ENCODE results near the gene CAPN5. TPM values are rescaled to one million over a fixed set of nuclear protein-coding genes. Genes with fewer than 3 reads are reported as not detected.

The CAPN5 gene
- total and polyA plus RNA-seq, 2 donors (not counting 1 experiment from before 2014, with no cell fraction given) = 17.5 to 20.4 TPM

DNA sequence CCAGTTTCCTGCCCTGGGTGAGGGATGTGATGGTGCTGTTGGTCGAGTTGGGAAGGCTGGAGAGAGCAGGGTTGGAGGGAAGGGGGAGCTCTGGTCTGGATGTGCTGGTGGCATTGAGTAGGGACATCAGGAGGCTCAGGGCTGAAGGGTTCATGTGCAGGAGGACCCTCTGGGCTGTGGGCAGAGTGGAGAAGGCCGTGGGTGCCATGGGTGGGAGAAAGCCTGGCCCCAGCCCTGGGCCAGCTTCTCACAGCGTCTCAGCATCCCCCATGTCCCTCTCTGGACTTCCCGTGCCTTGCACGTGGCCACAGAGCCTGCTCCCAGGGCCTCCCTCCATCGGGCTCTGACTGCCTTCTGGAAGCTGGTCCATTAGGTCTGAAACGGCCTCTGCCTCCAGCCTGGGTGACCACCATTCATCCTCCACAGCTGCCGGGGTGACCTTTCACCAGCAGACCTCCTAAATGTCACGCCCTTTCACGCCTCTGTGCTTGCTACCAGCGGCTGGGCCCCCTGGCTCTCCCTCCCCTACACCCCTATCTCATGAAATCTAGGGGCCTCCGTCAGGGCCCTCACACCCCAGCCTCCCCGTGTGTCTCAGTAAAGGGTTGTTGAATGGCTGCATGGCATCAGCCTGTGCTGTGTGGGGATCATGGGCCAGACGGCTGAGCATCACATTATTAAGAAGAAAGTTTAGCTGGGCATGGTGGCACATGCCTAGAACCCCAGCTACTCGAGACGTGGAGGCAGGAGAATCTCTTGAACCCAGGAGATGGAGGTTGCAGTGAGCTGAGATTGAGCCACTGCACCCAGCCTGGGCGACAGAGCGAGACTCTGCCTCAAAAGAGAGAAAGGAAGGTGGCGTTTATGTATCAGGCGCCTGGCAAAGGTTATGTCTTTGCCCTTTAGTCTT lies 86.8 kb downstream of the CAPN5 start:
- no peaks in the 10 kb centered on the region for H3K36me3 ChIP-seq (ENCODE audit: control insufficient read depth, insufficient read depth, low read length)
- DNase-seq (ENCODE audit: low read depth in 2 of 2) = no peak
- H3K4me2 ChIP-seq (ENCODE audit: extremely low read depth, insufficient read depth, low read length) = no peak overlapping the region
- H3K9me3 ChIP-seq (ENCODE audit: control insufficient read depth, insufficient read depth, low read depth, low read length) = no peaks in the 10 kb centered on the region
- no peak overlapping the region for H3K9ac ChIP-seq (ENCODE audit: insufficient read depth, low read length)
- H3K4me1 ChIP-seq (ENCODE audit: control insufficient read depth, extremely low read depth, insufficient read depth, low read length) = no peaks in the 10 kb centered on the region
- TF ChIP-seq, protein P1, sequence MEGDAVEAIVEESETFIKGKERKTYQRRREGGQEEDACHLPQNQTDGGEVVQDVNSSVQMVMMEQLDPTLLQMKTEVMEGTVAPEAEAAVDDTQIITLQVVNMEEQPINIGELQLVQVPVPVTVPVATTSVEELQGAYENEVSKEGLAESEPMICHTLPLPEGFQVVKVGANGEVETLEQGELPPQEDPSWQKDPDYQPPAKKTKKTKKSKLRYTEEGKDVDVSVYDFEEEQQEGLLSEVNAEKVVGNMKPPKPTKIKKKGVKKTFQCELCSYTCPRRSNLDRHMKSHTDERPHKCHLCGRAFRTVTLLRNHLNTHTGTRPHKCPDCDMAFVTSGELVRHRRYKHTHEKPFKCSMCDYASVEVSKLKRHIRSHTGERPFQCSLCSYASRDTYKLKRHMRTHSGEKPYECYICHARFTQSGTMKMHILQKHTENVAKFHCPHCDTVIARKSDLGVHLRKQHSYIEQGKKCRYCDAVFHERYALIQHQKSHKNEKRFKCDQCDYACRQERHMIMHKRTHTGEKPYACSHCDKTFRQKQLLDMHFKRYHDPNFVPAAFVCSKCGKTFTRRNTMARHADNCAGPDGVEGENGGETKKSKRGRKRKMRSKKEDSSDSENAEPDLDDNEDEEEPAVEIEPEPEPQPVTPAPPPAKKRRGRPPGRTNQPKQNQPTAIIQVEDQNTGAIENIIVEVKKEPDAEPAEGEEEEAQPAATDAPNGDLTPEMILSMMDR (conservative IDR thresholded peaks at IDR 0.05 in 1 of 2, IDR thresholded peaks at IDR 0.05 in 1 of 2; ENCODE audit: low read depth in 1 of 2, low read length in 2 of 2) = no peak
- TF ChIP-seq EZH2 (IDR thresholded peaks at IDR 0.05; ENCODE audit: low read length, missing control alignments) = no peak
- H3K79me2 ChIP-seq (ENCODE audit: control insufficient read depth, insufficient read depth, low read length) = no peaks in the 10 kb centered on the region
- H2AFZ ChIP-seq (ENCODE audit: low read length) = no peak overlapping the region
- no peak overlapping the region for H3K27ac ChIP-seq (ENCODE audit: insufficient read depth, low read length)
- no peak overlapping the region for H3K4me3 ChIP-seq (replicated peaks in 1 of 4; ENCODE audit: control extremely low read depth in 1 of 4, insufficient read depth in 1 of 4, low read depth in 3 of 4, low read length in 4 of 4)
- H3K27me3 ChIP-seq (ENCODE audit: control insufficient read depth, insufficient read depth, low read length) = no peaks in the 10 kb centered on the region
- no peaks in the 10 kb centered on the region for H4K20me1 ChIP-seq (ENCODE audit: control insufficient read depth, extremely low read depth, insufficient read depth, low read length)

DNA sequence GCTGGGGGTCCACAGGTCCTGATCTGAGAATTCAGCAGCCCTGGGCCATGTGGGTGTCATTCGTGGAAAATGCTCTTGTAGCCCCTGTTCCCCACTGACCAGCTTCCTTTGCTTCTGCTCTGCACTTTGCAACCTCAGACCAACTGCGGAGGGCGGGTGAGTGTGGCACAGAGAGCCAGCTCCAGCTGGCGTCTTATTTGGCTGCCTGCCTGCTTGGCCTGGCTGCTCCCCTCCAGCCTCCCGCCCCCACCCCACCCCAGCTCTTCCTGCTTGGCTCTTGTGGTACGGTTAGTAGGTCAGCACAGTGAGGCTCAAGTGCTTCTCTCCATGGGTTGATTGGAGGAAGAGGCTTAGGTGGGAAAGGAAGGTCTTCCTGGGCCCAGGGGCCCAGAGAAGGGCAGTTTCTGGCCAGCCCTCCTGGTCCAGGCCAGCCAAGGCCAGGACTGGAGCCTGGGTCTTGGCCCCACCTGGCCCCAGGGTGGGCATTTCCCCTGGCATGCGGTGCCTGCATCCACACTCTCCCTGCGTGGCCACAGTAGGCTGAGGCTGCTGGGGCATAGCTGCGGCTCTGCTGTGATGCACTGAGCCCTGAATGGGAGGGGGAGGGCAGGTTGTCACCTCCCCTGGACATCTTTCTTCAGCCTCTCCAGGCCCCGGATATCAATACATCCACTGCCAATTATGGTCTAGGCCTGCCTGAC lies 87.8 kb downstream of the CAPN5 start:
- no peak for DNase-seq (ENCODE audit: low read depth in 2 of 2)
- H3K79me2 ChIP-seq (ENCODE audit: control insufficient read depth, insufficient read depth, low read length) = no peaks in the 10 kb centered on the region
- no peak overlapping the region for H3K4me2 ChIP-seq (ENCODE audit: extremely low read depth, insufficient read depth, low read length)
- H4K20me1 ChIP-seq (ENCODE audit: control insufficient read depth, extremely low read depth, insufficient read depth, low read length) = no peaks in the 10 kb centered on the region
- H3K36me3 ChIP-seq (ENCODE audit: control insufficient read depth, insufficient read depth, low read length) = no peaks in the 10 kb centered on the region
- H3K4me3 ChIP-seq (replicated peaks in 1 of 4; ENCODE audit: control extremely low read depth in 1 of 4, insufficient read depth in 1 of 4, low read depth in 3 of 4, low read length in 4 of 4) = no peak overlapping the region
- H3K27me3 ChIP-seq (ENCODE audit: control insufficient read depth, insufficient read depth, low read length) = no peaks in the 10 kb centered on the region
- H3K27ac ChIP-seq (ENCODE audit: insufficient read depth, low read length) = no peak overlapping the region
- H3K9me3 ChIP-seq (ENCODE audit: control insufficient read depth, insufficient read depth, low read depth, low read length) = no peaks in the 10 kb centered on the region
- no peak overlapping the region for H2AFZ ChIP-seq (ENCODE audit: low read length)
- TF ChIP-seq, protein P1 (conservative IDR thresholded peaks at IDR 0.05 in 1 of 2, IDR thresholded peaks at IDR 0.05 in 1 of 2; ENCODE audit: low read depth in 1 of 2, low read length in 2 of 2) = no peak
- TF ChIP-seq EZH2 (IDR thresholded peaks at IDR 0.05; ENCODE audit: low read length, missing control alignments) = no peak
- no peaks in the 10 kb centered on the region for H3K4me1 ChIP-seq (ENCODE audit: control insufficient read depth, extremely low read depth, insufficient read depth, low read length)
- H3K9ac ChIP-seq (ENCODE audit: insufficient read depth, low read length) = no peak overlapping the region

DNA sequence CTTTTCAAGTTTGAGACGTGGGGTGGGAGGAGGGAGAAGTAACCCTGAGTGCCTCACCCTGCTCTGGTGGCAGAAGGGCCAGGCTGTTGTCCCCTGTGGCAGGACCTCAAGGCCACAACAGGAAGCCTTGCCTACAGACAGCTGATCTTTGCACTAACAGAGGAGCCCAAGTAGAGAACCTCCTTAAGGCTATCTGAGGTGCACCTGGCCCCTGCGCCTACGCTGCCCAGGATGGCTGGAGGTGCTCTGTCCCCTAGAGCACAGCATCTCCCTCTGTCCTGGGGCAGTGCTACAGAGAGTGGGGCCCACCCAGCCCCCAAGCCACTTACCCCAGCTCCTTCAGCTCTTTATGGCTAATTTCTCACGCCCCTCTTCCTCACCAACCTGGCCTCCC lies 88.3 kb downstream of the CAPN5 start:
- Histone ChIP-seq H3K4me2 (ENCODE audit: extremely low read depth, insufficient read depth, low read length) (no peak overlapping the region), H3K9ac (ENCODE audit: insufficient read depth, low read length) (no peak overlapping the region), H3K4me3 (replicated peaks in 1 of 4; ENCODE audit: control extremely low read depth in 1 of 4, insufficient read depth in 1 of 4, low read depth in 3 of 4, low read length in 4 of 4) (no peak overlapping the region), H3K9me3 (ENCODE audit: control insufficient read depth, insufficient read depth, low read depth, low read length) (no peaks in the 10 kb centered on the region), H3K27me3 (ENCODE audit: control insufficient read depth, insufficient read depth, low read length) (no peaks in the 10 kb centered on the region), H2AFZ (ENCODE audit: low read length) (no peak overlapping the region), H3K79me2 (ENCODE audit: control insufficient read depth, insufficient read depth, low read length) (no peaks in the 10 kb centered on the region), H3K4me1 (ENCODE audit: control insufficient read depth, extremely low read depth, insufficient read depth, low read length) (no peaks in the 10 kb centered on the region), H3K27ac (ENCODE audit: insufficient read depth, low read length) (no peak overlapping the region), H4K20me1 (ENCODE audit: control insufficient read depth, extremely low read depth, insufficient read depth, low read length) (no peaks in the 10 kb centered on the region), H3K36me3 (ENCODE audit: control insufficient read depth, insufficient read depth, low read length) (no peaks in the 10 kb centered on the region)
- no peak for TF ChIP-seq EZH2 (IDR thresholded peaks at IDR 0.05; ENCODE audit: low read length, missing control alignments)
- TF ChIP-seq, protein P1 (conservative IDR thresholded peaks at IDR 0.05 in 1 of 2, IDR thresholded peaks at IDR 0.05 in 1 of 2; ENCODE audit: low read depth in 1 of 2, low read length in 2 of 2) = no peak
- DNase-seq (ENCODE audit: low read depth in 2 of 2) = no peak

Measured in fibroblast of lung (primary cell).